GM21737 (cell line): ENCODE data around the gene CNMD.
"Not testable (repeated sequence)": the region's sequence is repeated elsewhere in the genome, so short reads cannot be mapped to it uniquely, and the experiment has no call there.

Source experiments
- ATAC-seq: cut with Tn5 transposase; IDR thresholded peaks from one replicate; pipeline ENCODE4 v1.9.1; 2021; ENCODE audit warnings: mild to moderate bottlenecking, moderate library complexity; ENCODE audit not compliant: unreplicated experiment

CNMD gene

DNA sequence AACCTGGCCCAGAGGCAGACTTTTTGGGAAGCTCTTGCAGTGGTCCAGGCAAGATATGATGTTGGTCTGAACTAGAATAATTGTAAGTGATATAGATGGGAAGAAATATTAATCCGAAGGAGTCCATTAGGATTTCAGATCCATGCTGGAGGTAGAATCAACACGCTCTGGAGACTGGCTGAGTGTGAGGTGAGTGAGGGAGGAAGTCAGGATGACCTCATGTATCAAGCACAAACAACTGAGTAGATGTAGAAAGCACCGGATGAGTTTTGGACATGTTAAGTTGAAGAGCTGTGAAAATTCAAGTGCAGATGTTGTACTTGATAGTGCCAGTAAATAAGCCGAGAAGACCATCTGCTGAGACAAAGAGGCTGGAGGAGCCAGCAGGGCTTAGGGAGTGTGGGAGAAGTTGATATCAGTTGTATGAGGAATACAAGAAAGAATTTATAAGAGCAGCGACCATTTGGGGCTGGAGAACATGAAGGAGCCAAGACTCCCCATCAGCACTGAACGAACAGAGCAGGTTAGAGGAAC, 5.3 kb upstream of the CNMD start:
- ATAC-seq: no peak

GRCh38 chr13:52743988-52744387, 4.4 kb upstream of the CNMD start:
- no peak for ATAC-seq

- no peak for ATAC-seq
Observed at GRCh38 chr13:52743569-52743968, 3.9 kb upstream of the CNMD start.

- no peak for ATAC-seq
Observed at GRCh38 chr13:52738719-52739467, 727 bp downstream of the CNMD start.

DNA sequence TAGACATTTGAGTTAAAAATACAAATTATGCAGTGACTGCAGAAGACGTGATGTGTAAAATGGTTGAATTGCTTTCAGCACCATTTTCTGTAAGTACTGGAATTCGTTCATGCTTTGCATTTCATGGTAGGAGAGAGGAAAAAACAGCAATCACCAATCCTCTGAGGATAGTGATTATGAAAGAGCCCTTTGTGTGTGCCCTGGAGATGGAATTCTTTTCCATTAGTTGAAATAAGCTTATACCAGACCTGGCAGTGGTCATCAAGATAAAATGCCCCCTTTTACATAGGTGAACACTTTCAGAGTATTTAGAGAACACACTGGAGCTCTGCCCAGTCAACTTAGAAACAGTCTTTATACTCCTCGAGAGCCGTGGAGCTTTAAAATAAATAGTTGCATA, 1.7 kb downstream of the CNMD start:
- ATAC-seq: no peak

DNA sequence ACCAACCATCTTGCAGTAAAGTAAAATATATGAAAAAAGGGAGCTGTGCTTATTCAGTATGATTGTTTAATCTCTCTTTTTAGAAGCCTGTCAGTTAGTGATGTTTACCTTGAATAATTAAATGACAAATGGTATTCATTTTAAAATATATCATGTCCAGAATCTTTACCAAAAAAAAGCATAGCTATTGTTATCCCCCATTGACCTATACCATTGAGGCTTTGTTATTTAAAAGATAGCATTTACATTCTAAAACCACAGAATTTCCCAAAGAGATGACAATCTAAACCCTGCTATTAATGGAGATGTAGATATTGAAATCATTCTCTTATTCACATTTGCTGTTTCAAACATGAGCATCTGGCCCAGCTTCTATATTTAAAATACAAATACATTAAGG, 2.2 kb downstream of the CNMD start:
- no peak for ATAC-seq

DNA sequence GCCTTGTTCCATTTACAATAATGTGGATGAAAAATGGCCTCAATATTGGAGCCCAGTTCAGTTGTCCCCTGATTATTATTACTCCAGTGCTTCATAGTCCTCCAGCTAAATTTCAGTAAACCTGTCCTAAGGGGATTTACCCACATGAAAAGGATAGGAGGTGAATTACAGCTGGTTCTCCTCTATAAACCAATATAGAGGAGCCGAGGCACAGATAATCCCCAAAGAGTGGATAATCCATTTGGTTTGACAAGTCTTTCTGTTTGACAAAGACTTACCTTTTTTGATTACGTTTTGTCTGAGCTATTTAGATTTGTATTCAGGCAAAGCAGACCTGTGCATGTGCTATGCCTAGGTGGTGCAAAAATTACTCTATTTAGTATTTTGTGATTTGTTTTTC, 2.7 kb downstream of the CNMD start:
- ATAC-seq: no peak

DNA sequence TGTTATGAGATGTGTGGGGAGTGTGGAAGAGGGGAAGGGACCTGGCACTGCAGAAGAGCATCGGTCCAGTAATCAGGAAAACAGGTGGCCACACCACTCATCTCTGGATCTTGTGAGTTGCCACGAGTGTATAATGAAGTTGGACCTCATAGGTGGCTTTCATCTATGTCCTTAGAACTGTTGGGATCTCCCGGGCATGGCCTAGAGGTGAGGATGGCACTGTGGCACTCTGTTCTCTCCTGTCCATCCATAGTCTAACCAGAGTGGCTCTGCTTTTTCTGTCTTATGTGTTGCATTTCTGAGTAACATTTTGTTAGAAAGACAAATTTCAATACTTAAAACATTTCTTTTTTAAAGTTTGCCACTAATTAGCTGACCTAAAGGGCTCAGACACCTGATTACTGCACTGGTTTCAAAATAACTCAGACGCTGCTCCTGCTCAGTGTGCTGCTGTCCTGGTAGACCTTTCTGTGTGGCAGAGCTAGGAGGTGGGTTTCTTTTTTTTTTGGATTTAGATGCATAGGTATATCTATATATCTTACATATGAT, 5.5 kb downstream of the CNMD start:
- no peak for ATAC-seq

GRCh38 chr13:52726258-52726657, 13.4 kb downstream of the CNMD start:
- no peak for ATAC-seq

- no peak for ATAC-seq
Observed at GRCh38 chr13:52725302-52725701, 14.3 kb downstream of the CNMD start.

- ATAC-seq: no peak
Observed at GRCh38 chr13:52723181-52723580, 16.4 kb downstream of the CNMD start.

DNA sequence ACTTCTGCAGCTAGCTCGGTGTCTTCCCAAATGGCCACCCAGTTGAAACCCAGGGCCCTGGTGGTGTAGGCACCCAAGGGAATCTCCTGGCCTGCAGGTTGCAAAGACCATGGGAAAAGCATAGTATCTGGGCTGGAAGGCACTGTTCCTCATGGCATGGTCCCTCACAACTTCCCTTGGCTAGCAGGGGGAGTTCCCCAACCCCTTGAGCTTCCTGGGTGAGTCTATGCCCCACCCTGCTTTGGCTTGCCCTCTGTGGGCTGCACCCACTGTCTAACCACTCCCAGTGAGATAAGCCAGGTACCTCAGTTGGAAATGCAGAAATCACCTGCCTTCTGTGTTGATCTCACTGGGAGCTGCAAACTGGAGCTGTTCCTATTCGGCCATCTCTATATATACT, 18.3 kb downstream of the CNMD start:
- ATAC-seq: not testable (repeated sequence)

GRCh38 chr13:52720904-52721303, 18.7 kb downstream of the CNMD start:
- not testable (repeated sequence) for ATAC-seq

DNA sequence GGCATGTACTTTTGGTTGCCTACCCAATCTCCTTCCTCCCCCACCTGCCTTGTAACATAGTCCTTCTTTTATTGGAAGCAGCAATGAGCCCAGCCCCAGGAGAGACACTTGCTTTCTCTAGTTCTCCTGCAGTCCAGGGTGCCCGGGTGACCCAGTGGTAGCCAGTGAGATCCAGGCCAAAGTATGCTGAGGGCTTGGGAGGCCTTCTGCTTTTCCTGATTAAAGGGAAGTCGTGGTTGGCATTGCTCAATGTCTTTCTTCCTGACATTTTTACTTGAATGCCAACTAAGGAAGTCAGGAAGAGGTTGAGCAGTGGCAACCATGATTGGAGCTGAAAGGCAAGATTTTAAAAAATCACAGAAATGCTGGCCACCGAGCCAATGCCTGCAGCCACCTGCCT, 25.7 kb downstream of the CNMD start:
- no peak for ATAC-seq

- ATAC-seq: no peak
Observed at GRCh38 chr13:52712385-52712784, 27.2 kb downstream of the CNMD start.

- ATAC-seq: no peak
Observed at GRCh38 chr13:52711286-52711685, 28.3 kb downstream of the CNMD start.

DNA sequence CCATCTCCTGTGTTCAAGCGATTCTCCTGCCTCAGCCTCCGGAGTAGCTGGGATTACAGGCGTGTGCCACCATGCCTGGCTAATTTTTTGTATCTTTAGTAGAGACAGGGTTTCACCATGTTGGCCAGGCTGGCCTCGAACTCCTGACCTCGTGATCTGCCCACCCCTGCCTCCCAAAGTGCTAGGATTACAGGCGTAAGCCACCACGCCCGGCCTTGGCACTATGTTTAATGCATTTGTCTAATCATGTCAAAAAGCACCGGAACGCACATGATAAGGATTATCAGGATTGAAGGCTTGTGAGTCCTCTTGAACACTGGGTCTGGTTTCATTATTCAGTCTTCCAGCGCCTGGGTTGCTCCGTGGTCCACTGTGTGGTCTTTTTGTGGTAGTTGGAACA, 31.4 kb downstream of the CNMD start:
- ATAC-seq: not testable (repeated sequence)

DNA sequence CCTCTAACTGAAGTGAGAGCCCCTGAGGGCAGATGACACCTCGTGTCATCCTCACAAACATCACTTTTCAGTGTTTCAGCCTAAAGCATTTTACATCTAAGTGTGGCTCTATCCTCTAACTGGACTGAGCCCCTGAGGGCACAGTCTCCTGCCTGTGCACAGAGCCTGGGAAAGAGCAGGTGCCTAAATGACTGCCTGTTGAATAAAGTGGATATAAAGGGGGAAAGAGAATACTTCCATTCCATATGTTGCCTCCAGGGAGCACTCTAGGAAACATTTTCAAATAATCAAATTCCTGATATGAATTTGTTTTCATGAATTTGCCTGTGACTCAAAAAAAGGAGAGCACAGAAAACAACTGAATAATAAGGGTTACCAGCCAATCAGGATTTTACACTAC, 32.2 kb downstream of the CNMD start:
- ATAC-seq: no peak

- no peak for ATAC-seq
Observed at GRCh38 chr13:52706081-52706480, 33.5 kb downstream of the CNMD start.

DNA sequence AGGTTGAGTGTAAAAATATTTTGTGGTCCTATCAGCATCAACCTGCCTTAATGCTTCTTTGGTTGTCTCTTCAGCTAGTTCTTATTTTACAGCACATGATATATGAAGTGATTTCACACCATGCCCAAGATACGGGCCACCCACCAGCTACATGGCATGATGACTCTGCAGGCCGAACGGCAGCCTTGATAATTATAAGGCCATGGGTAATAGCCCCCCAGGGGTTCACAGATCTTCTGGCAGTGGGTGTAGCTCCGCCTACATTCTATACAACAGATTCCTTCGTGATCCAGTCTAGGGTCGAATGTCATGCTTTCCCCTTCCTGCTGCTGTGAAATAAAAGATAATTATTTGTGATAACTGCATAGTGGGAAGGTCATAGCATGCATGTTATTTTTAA, 36.1 kb downstream of the CNMD start:
- ATAC-seq: no peak

DNA sequence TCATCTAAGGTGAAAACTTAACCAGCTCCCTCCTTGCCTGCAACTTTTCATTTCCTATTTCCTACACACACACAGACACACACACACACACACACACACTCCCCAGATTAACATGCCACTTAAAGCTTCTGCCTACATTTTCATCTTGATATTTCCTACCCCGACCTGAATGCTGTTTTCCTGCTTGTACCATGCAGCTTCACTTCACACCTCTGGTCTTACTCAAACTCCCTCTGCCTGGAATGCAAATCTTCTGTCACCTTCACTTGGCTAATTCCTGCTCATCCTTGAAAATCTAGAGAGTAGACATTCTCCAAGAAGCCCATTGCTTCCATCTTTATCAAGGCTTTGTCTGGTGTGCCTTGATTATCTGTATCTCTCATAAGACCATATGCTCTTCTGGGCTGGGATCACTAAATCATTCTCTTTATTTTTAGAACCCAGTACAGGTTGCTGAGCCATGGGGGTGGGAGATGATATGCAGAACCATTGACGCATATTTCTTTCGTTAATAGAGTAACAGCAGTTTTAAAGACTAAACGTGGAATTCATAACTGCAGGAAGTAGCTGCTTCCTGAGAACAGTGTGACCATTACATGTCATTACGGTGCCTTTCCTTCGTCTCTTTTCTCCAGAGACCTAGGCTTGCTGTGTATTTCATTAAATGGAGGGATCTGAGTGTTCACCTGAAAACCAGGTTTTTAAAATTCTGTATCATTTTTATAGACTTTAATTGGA, 37.7 kb downstream of the CNMD start:
- ATAC-seq: no peak

DNA sequence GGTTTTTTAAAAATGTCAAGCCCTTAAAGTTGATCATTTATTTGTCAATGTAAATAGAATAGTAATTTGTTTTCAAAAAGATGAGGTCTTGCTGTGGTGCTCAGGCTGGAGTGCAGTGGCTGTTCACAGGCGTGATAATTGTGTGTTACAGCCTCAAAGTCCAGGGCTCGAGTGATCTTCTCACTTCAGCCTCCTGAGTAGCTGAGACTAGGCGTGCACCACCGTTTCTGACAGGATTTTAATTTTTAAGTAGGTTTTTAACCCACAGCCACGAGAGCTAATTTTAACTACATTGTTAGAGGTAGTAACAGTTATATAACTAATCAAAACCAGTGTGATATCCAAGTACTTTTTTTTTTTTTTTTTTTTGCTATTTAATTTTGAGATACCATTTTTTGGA, 43.1 kb downstream of the CNMD start:
- no peak for ATAC-seq
